HG02678 (cell line): ENCODE data around the gene FAM3C.
"Not testable (repeated sequence)": the region's sequence is repeated elsewhere in the genome, so short reads cannot be mapped to it uniquely, and the experiment has no call there.

ENCODE experiments used
- ATAC-seq: cut with Tn5 transposase; IDR thresholded peaks from one replicate; pipeline ENCODE4 v1.9.1; 2021; ENCODE audit warnings: mild to moderate bottlenecking, moderate library complexity; ENCODE audit not compliant: unreplicated experiment

The FAM3C gene, protein sequence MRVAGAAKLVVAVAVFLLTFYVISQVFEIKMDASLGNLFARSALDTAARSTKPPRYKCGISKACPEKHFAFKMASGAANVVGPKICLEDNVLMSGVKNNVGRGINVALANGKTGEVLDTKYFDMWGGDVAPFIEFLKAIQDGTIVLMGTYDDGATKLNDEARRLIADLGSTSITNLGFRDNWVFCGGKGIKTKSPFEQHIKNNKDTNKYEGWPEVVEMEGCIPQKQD

DNA sequence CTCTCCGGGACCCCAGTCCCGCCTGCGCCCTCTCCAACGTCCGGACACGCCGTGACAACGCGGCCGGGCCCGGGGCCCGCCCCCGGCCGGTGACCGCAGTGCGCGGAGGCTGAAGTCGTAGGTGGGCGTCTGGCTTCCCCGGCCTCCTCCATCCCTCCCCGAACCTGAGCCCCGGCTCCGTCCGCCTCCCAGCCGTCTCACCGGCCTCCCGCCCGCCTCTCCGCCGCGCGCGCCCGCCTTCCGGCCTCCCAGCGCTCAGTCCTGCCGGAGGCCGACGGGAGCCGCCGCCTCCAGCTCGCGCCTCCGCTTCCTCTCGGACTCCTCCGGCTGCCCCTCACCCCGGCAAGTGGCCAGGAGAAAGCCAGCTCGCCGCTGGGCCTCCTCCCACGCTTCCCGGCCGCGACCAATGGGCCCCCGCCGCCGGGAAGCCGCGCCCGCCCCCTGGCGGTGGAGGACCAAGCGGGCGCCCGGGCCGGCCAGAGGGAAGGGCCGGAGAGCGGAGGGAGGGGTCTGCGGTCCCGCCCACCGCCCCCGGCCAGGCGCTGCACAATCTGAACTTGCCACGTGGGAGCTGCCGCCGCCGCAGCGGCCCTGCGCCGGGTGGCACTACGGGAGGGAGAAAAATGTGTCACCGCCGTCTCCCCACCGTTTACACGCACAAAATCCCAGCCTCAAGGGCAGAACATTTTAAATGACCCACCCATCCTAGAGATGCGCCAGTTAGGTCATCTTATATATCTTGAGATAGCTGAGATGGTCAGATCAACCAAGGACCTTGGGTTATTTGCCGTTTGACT is at the start of gene FAM3C:
Gene FAM3C (minus strand): TSS at position 348 of the 797 bp plus-strand sequence. CDS start 13,339 bp downstream, outside the sequence.
- ATAC-seq, result peak; percentile 81

DNA sequence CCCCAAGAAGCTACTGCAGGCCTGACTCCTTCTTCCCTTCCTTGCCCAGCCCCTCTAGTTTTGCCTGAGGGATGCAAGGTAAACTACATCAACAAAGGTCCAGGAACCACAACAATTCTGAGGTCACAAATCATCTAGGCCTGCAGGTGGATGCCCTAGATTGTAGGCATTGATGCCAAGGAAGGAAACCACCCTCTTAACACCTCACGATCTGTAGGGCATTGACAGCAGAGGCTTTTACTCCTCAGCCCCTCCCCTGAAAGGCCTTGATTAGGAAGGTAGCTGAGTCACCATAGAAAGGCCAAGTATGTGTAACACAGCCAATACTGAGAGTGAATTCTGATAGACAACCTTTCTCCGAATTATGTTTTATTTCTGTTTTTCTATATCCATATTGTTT is 46.7 kb upstream of the FAM3C start:
- no peak for ATAC-seq

GRCh38 chr7:121440857-121441503 is 44.9 kb upstream of the FAM3C start:
- ATAC-seq, result no peak

DNA sequence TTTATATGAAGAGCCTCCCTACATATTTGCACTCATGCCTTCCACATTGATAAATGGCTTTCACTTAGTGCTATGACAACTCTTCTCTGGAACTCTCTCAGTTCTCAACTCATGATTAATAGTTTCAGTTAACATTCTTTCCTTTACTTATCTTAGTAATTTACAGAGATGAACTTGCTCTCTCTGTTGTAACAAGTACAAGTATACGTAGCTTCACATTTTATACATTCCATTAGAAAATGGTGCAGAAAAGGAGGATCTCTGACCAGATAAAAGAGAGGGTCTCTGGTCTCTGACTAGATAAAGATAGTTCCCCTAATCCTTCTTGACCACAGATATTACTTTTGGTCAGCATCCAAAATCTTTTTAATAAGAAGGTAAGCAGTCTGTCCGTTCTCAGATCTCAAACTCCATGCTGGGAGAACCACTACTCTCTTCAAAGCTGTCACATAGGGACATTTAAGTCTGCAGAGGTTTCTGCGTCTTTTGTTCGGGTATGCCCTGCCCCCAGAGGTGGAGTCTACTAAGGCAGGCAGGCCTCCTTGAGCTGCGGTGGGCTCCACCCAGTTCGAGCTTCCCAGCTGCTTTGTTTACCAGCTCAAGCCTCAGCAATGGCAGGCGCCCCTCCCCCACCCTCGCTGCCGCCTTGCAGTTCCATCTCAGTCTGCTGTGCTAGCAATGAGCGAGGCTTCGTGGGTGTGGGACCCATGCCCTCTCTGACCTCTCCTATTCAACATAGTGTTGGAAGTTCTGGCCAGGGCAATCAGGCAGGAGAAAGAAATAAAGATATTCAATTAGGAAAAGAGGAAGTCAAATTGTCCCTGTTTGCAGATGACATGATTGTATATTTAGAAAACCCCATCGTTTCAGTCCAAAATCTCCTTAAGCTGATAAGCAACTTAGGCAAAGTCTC is 42.2 kb upstream of the FAM3C start:
- not testable (repeated sequence) for ATAC-seq

GRCh38 chr7:121437470-121437869 is 41.4 kb upstream of the FAM3C start:
- no peak for ATAC-seq

GRCh38 chr7:121436688-121437087 is 40.6 kb upstream of the FAM3C start:
- ATAC-seq, result no peak

GRCh38 chr7:121436136-121436535 is 40.0 kb upstream of the FAM3C start:
- no peak for ATAC-seq

DNA sequence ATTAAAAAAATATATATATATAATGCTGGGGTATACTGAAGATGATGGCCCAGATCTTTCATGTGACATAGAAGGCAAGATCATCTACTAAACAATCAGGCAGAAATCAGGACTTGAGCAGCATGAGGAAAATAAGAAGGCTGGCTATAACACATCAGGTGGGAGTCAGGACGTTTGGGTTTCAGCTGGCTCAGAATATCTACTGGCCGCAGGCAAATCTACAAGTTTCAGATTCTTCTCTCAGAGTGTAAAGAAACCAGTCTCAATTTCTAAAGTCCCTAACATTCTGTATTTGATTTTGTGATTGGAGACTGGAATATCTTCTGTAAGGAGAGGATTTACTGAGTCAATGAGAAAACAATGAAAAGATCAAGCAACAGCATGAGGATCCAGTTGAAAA is 37.7 kb upstream of the FAM3C start:
- ATAC-seq, result peak; percentile 62

- peak; percentile 51 for ATAC-seq
Observed at GRCh38 chr7:121432486-121432885, 36.4 kb upstream of the FAM3C start.

DNA sequence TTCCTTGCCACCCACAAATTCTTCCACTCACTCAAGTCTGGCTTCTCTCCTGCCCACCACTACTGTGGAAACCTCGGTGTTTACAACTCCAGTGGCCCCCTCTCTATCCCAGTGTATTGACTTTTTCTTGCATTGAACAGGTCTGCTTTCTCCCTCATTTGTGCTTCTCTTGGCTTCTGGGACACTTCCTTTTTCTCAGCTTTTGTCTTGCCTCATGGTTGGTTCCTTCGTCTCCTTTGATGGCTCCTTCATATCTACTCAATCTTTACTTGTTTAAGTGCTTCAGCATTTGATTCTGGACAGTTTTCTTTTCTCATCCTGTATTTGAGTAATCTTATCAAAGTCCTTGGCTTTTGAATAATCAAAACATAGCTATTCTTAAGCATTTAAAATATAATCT is 35.9 kb upstream of the FAM3C start:
- ATAC-seq, result no peak

DNA sequence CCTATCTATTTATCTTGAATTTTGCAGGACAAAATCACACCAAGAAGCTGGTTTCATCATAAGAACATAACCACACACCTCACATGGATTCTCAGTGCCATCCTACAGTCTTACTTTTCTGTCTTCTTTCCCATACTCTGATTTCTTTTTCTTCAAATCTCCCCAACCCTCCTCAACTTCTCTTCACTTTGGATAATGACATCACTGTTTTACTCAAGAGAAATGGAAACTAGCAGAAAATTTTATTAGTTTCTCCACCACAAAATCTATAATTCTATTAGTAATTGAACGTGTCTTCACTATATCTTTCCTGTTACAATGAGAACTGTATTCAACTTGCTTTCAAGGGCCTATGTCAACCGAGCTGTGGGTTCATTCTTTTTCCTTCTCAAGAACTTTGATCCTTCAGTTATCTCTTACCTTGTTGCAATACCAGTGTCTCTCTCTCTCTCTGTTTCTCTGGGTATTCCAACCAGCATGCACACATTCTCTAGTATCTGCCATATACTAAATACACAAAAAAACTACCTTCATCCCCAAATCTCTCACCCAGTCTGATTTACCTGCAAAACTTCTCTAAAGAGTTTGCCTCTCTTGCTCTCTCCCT is 35.4 kb upstream of the FAM3C start:
- no peak for ATAC-seq

DNA sequence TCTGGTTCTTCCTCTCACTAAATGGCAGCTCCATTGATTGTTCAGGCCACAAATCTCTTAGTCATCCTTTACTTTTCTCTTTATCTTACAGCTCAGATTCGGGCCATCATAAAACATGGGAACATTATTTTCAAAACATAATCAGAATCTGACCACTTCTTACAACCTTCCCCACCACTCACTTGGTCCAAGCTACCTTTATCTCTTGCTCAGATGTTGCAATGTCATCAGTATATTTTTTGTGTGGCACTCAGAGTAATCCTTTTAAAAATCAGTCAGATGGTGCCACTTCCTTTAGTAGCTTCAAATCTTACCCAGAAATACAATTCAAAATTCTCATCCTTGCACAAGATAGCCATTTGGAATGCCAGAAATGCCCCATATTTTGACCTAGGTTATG is 34.5 kb upstream of the FAM3C start:
- ATAC-seq, result no peak

- ATAC-seq, result no peak
Observed at GRCh38 chr7:121429798-121430197, 33.7 kb upstream of the FAM3C start.

- no peak for ATAC-seq
Observed at GRCh38 chr7:121428855-121429489, 32.9 kb upstream of the FAM3C start.

- not testable (repeated sequence) for ATAC-seq
Observed at GRCh38 chr7:121421743-121422142, 25.6 kb upstream of the FAM3C start.

- no peak for ATAC-seq
Observed at GRCh38 chr7:121420976-121421375, 24.9 kb upstream of the FAM3C start.

GRCh38 chr7:121419201-121420148 is 23.4 kb upstream of the FAM3C start:
- ATAC-seq, result no peak

DNA sequence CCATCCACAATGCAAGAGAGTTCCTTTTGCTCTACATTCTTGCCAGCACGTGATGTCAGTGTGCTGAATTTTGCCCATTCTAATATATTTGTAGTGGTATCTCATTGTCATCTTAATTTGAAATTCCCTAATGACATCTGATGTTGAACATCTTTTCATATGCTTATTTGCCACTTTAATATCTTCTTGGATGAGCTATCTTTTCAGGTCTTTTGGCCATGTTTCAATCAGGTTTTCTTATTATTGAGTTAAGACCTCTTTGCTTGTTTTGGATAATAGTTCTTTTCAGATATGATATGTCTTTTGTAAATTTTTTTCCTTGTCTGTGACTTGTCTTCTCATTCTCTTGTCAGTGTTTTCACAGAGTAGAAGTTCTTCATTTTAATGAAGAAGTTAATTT is 20.4 kb upstream of the FAM3C start:
- no peak for ATAC-seq

DNA sequence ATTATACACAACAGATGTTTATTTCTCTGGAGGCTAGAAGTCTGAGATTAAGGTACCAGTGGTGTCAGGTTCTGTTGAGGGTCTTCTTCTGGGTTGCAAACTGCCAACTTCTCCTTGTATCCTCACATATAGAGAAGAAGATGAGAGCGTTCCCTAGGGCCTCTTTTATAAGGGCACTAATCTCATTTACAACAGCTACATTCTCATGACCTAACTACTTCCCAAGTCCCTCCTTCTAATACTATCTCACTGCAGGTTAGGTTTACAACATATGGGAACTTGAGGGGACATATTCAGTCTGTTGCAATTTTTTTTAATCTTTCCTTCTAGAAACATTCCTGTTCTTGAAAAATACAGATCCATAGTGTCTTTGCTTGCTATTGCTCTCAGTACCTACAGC is 18.3 kb upstream of the FAM3C start:
- no peak for ATAC-seq
